Esophagus squamous epithelium (tissue), 4 donors: ENCODE measurements around the gene UQCRC1.

Experiments
- POLR2A ChIP-seq, 4 donors: fragments of 450-650 bp; IDR thresholded peaks; one replicate each; pipeline ENCODE4 v1.6.1; 2017; ENCODE audit warnings: antibody characterized with exemption in 4 of 4, mild to moderate bottlenecking in 4 of 4, moderate library complexity in 3 of 4
- TF ChIP-seq, protein P1 (sequence below), 6 experiments: fragments of 450-650 bp in 4 of 6; fragments of 200-600 bp in 2 of 6; sonication (generic) in 2 of 6; IDR thresholded peaks; one replicate each; pipeline ENCODE4 v1.5.1; 2016 to 2019; ENCODE audit warnings: antibody characterized with exemption in 6 of 6, mild to moderate bottlenecking in 4 of 6, moderate library complexity in 4 of 6

- TF ChIP-seq, protein P1, sequence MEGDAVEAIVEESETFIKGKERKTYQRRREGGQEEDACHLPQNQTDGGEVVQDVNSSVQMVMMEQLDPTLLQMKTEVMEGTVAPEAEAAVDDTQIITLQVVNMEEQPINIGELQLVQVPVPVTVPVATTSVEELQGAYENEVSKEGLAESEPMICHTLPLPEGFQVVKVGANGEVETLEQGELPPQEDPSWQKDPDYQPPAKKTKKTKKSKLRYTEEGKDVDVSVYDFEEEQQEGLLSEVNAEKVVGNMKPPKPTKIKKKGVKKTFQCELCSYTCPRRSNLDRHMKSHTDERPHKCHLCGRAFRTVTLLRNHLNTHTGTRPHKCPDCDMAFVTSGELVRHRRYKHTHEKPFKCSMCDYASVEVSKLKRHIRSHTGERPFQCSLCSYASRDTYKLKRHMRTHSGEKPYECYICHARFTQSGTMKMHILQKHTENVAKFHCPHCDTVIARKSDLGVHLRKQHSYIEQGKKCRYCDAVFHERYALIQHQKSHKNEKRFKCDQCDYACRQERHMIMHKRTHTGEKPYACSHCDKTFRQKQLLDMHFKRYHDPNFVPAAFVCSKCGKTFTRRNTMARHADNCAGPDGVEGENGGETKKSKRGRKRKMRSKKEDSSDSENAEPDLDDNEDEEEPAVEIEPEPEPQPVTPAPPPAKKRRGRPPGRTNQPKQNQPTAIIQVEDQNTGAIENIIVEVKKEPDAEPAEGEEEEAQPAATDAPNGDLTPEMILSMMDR (IDR thresholded peaks at IDR 0.05): no peak
- TF ChIP-seq POLR2A (IDR thresholded peaks at IDR 0.05): no peak
Measured at GRCh38 chr3:48568476-48568875, 41.0 kb downstream of the UQCRC1 start.
